H4 (cell line): ENCODE results near the gene SCGB3A1. TPM values are rescaled to one million over a fixed set of nuclear protein-coding genes. Genes with fewer than 3 reads are reported as not detected.

Experiments
- DNase-seq: peaks from one replicate; pipeline ENCODE4 v3.0.0-alpha.2; 2015; ENCODE audit warnings: low spot score
- total RNA-seq: library from RNA; depleted of rRNA; stranded (reverse); fragments of >200 nt; shearing (Covaris generic); gene quantifications from 2 replicates; pipeline ENCODE4 v1.2.3, GENCODE V29; 2014; rRNA removed

The SCGB3A1 gene, protein sequence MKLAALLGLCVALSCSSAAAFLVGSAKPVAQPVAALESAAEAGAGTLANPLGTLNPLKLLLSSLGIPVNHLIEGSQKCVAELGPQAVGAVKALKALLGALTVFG
- total RNA-seq, result not detected in 2 replicates

GRCh38 chr5:180591311-180591887, at the start of gene SCGB3A1:
TSS of gene SCGB3A1 (minus strand) at chr5:180591499. CDS start at chr5:180591462, 37 bp downstream.
- no peak for DNase-seq

- DNase-seq, result no peak
Observed at GRCh38 chr5:180640611-180640860, 49.2 kb upstream of the SCGB3A1 start.

GRCh38 chr5:180639741-180640610, 48.7 kb upstream of the SCGB3A1 start:
- DNase-seq, result no peak

DNA sequence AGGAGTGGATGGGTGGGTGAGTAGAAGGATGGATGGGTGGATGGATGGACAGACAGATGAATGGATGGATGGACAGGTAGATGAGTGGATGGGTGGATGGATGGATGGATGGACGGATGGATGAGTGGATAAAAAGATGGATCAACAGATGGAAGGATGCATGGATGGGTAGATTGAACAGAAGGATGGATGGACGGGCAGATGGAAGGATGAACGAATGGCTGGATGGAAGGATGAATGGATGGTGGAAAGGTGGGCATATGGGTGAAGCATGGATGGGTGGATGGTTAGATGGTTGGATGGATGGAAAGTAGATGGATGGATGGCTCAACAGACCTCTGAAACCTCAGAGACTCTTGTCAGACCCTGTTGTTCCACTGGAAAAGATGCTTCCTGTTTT, 48.0 kb upstream of the SCGB3A1 start:
- no peak for DNase-seq

- no peak for DNase-seq
Observed at GRCh38 chr5:180637962-180638680, 46.8 kb upstream of the SCGB3A1 start.

DNA sequence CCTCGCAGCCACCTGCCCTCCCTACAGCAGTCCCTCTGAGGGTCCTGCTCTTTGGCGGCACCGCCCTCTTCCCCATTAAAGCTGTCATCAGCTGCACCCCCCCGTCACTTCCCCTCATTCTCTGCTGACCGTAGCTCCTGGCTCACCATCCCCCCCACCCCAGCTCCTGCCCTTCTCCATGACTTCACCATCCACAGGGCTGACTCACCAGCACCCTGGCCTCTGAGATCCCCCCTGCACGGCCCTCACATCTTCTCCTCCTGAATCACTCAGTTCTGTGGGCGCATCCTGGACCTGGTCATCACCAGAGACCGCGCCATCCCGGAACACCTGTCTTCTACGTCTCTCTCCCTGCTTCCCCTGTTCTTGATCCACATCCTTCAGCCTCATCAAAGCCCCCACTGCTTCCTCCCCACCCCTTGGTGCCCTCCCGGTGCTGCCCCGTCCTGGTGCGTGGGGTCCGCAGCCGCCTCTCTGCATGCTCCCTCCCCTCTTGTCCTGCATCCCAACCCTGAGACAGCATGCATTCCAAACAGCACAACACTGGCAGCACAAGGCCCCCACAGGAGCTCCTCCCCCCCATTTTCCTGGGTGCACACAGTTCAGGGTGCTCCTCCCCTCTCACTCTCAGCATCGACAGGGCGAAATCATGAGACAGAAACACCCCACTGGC, 45.2 kb upstream of the SCGB3A1 start:
- no peak for DNase-seq

DNA sequence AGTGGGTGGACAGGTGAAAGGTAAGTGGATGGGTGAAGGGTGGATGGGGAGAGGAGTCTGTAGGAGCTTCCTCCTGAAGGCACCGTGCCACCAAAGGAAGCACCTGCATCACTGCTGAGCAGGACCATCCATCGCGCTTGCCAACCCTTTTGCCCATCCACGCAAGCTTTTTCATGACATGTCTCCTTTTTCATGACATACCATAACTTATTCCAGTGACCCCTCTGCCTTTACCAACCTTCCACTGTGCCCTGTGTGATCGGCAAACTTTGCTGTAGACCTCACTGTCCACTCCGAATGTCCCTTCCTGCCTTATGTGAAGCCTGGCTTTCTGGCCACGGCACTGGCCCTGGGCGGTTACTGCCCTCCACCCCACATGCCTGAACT, 44.7 kb upstream of the SCGB3A1 start:
- DNase-seq, result no peak

DNA sequence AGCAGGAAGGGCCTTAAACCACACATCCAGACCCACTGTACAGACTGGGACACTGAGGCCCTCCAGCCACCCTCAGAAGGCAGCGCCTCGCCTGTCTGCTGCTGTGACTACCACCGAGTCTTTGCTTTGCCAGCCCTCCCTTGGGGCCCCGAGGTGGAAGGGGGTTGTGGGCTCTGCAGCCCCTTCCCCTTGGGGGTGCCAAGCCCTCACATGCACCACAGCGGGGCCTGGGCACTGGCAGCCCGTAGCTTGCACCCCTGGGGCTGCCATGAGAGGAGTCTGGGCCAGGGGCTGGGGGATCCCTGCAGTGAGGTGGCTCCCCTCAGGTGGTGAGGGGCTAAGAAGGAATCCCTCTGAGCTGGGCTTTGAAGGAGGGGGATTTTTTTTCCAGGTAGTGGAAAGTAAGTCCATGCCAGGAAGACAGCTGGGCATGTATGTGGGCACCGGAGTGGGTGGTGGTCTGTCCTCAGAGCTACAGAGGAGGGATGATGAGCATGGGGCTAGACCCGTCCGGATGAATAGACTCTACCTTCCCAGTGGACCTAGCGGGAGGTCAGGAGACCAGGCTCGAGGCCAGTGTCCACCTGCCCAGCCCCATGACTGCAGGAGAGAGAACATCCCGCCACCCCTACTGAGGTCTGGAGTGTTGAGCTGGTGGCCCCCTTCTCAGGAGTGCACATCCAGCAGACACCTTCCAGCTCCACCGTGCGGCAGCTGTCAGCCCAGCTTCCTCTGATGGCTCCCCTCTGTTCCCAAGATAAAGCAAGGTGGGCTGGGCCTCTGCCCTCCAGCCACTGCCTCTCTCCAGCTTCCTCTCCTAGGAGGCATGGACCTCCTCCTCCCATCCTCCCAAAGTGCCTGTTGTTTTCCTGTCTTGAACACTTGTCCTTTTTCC, 42.2 kb upstream of the SCGB3A1 start:
- DNase-seq, result no peak

DNA sequence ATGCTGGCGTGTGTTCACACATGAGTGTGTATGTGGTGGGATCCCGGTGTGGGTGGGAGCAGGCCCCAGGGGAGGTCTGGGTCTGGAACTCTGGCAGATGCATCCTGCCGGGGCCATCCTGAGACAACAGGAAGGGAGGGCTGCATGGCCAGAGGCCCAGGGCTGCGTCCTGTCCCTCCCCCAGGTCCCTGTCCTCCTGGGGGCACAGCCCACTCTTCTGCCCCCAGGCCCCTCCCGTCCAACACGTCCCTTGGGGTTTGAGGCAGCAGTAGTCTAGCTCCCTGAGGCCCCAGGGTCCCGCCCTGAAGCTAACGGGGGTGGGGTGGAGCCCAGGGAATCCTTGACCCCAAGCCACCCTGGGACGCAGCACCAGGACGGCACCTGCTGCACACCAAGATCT, 41.5 kb upstream of the SCGB3A1 start:
- no peak for DNase-seq

DNA sequence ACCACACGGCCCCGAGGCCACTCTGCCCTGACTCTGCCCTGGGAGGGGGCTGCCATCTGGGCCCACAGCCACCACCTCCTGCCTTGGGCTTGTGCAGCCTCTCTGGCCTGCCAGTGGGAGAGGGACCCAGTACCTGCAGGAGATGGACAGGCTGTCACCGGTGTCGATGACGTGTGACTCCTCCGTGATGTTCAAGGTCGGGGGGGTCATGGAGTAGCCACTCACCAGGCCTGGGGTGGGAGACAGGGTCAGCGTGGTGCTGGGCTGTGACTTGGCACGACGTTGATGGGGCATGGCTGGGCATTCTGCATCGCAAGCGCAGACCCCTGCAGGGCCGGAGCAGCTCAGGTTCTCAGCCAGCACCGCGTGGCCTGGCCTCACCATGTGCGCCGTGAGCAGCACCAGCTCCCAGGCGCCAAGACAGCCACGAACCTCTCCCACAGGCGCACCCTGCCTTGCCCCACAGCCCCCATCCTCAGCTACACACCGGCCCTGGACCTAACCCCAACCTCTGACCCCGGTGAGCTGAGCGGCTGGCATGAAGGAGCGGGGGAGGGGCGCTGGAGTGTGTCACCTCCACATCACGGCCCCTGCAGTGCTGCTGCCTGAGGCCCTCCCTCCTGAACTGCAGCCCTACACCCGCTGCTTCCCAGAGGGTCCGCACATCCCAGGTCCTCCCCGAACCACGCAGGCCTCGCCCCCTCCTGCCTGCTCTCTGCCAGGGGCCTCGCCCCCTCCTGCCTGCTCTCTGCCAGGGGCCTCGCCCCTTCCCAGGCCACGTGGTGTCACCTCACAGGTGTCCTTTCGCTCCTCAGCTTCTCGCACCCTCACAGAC, 40.5 kb upstream of the SCGB3A1 start:
- no peak for DNase-seq

DNA sequence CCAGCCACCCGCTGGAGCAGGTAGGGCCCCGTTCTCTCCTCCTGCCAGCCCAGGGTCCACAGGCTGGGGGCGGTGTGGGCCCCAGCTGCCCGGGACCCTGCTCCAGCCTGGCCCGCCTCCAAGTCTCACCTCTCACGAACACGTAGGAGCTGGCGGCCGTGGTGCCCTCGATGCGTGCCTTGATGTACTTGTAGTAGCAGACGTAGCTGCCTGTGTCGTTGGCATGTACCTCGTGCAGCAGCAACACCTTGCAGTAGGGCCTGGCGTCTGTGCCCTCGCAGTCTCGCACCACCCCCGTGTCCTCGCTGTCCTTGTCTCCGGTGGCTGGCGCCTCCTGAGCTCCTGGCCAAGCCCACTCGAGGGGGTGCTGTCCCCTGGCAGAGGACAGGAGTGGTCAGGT, 39.1 kb upstream of the SCGB3A1 start:
- DNase-seq, result no peak

GRCh38 chr5:180629831-180630382, 38.6 kb upstream of the SCGB3A1 start:
- no peak for DNase-seq

DNA sequence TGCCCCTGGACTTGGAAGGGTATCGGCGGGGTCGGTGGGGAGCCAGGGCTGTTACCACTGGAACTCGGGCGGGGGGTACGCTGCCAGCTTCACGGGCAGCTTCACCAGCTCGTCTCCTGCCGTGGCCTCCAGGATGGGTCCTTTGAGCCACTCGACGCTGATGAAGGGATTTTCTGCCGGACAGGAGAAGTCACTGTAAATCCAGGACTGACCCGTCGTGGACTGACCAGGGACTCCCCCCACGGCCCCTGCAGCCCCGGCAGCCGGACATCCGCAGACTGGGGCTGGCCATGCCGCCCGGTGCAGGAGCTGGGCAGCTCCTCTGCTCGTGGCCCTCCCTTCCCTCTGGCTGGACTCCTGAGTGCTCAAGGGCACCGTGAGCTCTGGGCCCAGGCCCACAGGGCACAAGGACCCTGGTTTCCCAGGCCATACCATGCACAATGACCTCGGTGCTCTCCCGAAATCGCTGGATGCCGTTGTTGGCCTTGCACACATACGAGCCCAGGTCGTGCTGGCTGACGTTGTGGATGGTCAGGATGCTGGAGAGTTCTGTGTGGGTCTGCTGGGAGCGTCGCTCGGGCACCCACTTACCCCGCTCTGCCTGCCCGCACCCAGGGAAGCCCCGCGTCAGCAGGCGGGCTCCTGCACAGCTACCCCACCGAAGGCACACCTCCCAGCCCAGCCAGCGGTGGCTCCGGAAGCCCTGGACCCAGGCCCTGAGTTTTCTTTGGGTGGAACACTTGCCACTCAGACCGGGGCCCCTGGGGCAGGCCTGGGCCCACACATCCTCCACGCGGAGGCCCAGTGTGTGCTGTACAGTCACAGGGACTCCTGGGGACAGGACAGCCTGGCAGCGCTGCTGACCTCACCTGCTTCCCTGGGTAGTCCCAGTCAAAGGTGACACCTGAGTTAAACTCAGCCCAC, 37.8 kb upstream of the SCGB3A1 start:
- DNase-seq, result no peak

GRCh38 chr5:180628211-180628610, 36.9 kb upstream of the SCGB3A1 start:
- DNase-seq, result no peak

- DNase-seq, result no peak
Observed at GRCh38 chr5:180627386-180628120, 36.3 kb upstream of the SCGB3A1 start.

DNA sequence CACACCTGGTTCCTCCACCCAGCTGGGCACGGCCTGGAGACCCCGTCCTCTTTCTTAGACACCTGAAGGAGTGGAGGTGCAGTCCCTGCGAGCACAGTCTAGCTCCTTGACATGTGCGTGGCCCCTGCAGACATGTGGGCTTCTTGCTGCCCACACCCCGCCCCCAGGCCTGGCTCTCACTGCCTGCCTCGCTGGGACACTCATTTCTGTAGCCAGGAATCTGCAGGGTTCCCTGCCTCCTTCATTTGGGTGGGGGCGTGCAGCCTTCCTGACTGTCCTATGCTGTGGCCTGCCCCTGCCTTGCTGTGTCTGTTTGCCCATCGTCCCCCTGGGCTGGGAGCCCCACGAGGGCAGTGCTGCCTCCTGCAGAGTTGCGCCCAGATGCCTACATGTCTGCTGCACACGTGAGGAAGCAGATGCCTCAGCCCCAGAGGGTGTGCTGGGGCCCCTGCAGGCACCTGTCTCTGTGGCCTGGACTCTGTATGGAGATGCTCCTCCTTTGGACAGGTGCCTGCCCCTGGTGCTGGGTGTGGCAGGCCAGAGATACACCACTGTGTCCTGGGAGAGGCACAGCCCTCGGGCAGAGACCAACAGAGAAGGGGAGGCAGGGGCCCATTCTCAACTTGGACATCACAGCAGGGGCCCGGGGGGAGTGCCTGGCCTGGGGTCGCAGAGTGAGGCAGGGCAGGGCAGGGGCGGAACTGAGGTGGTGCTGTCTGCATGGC, 35.5 kb upstream of the SCGB3A1 start:
- DNase-seq, result no peak
